HL-60 (cell line): ENCODE measurements around the gene MYCBPAP.

Experiments used
- DNase-seq, 2 experiments: peaks; one replicate each; pipeline ENCODE4 v3.0.0-alpha.2; 2010 to 2020; ENCODE audit warnings: low read depth in 1 of 2, low spot score in 1 of 2
- H3K27ac ChIP-seq: fragments of 250-450 bp; sonication (Bioruptor Pico); replicated peaks from 2 replicates; pipeline ENCODE4 v1.5.1; 2020; ENCODE audit warnings: mild to moderate bottlenecking, moderate library complexity
- H3K27me3 ChIP-seq: fragments of 250-450 bp; sonication (Bioruptor Pico); 2 replicates; pipeline ENCODE4 v1.5.1; 2021; ENCODE audit warnings: mild to moderate bottlenecking, moderate library complexity; ENCODE audit not compliant: insufficient read depth, poor library complexity, severe bottlenecking
- H3K4me3 ChIP-seq: replicated peaks from 2 replicates; pipeline ENCODE4 v1.5.1; 2011; ENCODE audit warnings: mild to moderate bottlenecking, control low read depth, low read length; ENCODE audit not compliant: insufficient read depth
- GABPA ChIP-seq: IDR thresholded peaks from 2 replicates; pipeline ENCODE4 v1.6.1; 2012; ENCODE audit warnings: low read depth
- POLR2AphosphoS5 ChIP-seq: IDR thresholded peaks from 2 replicates; pipeline ENCODE4 v1.6.1; 2012; ENCODE audit warnings: low read depth
- REST ChIP-seq: IDR thresholded peaks from 2 replicates; pipeline ENCODE4 v1.6.1; 2012; ENCODE audit warnings: low read depth; ENCODE audit not compliant: insufficient replicate concordance
- SPI1 ChIP-seq: IDR thresholded peaks from 2 replicates; pipeline ENCODE4 v1.6.1; 2012; ENCODE audit warnings: low read depth, mild to moderate bottlenecking, borderline replicate concordance
- TF ChIP-seq, protein P1 (sequence below): IDR thresholded peaks from one replicate; pipeline ENCODE4 v1.5.1; 2011; ENCODE audit warnings: low read length, control low read depth, inconsistent platforms; ENCODE audit not compliant: insufficient read depth

Gene MYCBPAP

DNA sequence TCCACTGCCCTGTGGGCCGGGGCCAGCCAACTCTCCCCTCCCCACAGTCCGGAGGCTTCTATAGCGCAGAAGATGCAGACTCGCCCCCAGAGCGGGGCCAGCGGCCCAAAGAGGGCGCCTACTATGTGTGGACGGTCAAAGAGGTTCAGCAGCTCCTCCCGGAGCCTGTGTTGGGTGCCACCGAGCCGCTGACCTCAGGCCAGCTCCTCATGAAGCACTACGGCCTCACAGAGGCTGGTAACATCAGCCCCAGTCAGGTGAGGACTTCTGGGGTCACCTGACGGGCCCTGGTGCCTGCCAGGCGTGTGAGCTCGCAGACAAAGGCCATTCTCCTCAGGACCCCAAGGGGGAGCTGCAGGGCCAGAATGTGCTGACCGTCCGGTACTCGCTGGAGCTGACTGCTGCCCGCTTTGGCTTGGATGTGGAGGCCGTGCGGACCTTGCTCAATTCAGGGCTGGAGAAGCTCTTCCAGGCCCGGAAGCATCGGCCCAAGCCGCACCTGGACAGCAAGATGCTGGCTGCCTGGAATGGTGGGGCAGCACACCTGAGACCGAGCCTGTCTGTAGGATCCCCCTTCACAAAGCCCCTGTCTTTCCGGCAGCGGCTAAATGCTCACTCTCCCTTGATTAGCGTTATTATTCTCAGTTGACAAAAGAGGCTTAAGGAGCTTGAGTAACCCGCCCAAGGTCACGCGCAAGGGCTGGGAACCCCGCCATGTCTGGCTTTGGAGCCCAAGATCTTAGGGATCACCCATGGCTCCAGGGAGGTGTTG lies 42.6 kb downstream of the MYCBPAP start:
- Histone ChIP-seq H3K27me3 (no peaks in the 10 kb centered on the region), H3K4me3 (no peak overlapping the region), H3K27ac (no peak overlapping the region)
- TF ChIP-seq, protein P1, sequence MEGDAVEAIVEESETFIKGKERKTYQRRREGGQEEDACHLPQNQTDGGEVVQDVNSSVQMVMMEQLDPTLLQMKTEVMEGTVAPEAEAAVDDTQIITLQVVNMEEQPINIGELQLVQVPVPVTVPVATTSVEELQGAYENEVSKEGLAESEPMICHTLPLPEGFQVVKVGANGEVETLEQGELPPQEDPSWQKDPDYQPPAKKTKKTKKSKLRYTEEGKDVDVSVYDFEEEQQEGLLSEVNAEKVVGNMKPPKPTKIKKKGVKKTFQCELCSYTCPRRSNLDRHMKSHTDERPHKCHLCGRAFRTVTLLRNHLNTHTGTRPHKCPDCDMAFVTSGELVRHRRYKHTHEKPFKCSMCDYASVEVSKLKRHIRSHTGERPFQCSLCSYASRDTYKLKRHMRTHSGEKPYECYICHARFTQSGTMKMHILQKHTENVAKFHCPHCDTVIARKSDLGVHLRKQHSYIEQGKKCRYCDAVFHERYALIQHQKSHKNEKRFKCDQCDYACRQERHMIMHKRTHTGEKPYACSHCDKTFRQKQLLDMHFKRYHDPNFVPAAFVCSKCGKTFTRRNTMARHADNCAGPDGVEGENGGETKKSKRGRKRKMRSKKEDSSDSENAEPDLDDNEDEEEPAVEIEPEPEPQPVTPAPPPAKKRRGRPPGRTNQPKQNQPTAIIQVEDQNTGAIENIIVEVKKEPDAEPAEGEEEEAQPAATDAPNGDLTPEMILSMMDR: peak; percentile 46
- TF ChIP-seq GABPA: no peak
- DNase-seq: peak in 1 of 2 experiments; percentile 38

DNA sequence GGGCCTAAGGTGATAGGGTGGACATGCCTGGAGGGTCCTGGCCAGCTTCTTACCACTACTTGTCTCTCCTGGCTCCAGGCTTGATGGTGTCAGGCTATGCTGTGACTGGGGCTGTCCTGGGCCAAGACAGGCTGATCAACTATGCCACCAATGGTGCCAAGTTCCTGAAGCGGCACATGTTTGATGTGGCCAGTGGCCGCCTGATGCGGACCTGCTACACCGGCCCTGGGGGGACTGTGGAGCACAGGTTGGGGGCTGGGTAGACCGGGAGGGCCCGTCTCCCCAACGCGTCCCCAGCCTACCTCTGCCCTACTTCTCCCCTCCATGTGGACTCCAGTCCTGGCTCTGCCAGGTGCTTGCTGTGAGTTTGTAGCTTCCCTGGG lies 43.2 kb downstream of the MYCBPAP start:
- no peak overlapping the region for H3K27ac ChIP-seq

DNA sequence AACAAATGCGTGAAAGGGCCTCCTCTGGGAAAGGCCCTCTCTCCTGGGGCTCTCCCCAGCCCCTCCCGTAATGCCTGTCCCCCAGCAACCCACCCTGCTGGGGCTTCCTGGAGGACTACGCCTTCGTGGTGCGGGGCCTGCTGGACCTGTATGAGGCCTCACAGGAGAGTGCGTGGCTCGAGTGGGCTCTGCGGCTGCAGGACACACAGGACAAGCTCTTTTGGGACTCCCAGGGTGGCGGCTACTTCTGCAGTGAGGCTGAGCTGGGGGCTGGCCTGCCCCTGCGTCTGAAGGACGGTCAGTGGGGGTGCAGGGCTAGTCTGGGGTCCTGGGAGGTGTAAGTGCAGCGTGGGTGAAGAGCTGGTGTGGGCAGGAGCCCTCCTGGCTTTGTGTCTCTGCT lies 43.6 kb downstream of the MYCBPAP start:
- TF ChIP-seq, protein P1: no peak
- TF ChIP-seq REST (no peak), GABPA (no peak), POLR2AphosphoS5 (no peak), SPI1 (no peak)
- no peak for DNase-seq
- Histone ChIP-seq H3K27ac (no peak overlapping the region), H3K4me3 (no peak overlapping the region), H3K27me3 (peaks cover 1% of the 10 kb centered on the region)

More for the DNA sequence above, 43.2 kb downstream of the MYCBPAP start:
- no peak overlapping the region for H3K4me3 ChIP-seq
- no peak for DNase-seq
- H3K27me3 ChIP-seq: no peaks in the 10 kb centered on the region
- no peak for TF ChIP-seq GABPA
- no peak for TF ChIP-seq POLR2AphosphoS5
- no peak for TF ChIP-seq REST
- TF ChIP-seq SPI1: no peak
- TF ChIP-seq, protein P1: no peak

- no peak overlapping the region for H3K4me3 ChIP-seq
- H3K27me3 ChIP-seq: peaks cover 21% of the 10 kb centered on the region
- no peak for TF ChIP-seq GABPA
- no peak for TF ChIP-seq SPI1
- TF ChIP-seq, protein P1: no peak
- no peak for TF ChIP-seq REST
- no peak for TF ChIP-seq POLR2AphosphoS5
- DNase-seq: no peak
- H3K27ac ChIP-seq: no peak overlapping the region
These were observed 46.0 kb downstream of the MYCBPAP start for GRCh38 chr17:50554201-50554600.
